ENCODE measurements around the gene ALX3. TPM values are rescaled to one million over a fixed set of nuclear protein-coding genes. Genes with fewer than 3 reads are reported as not detected.

Gene ALX3
- total RNA-seq, 1 donor from 2014 or later, result not detected

GRCh38 chr1:110070282-110070669, 196 bp downstream of the ALX3 start:
- TF ChIP-seq CTCF (conservative IDR thresholded peaks at IDR 0.05; ENCODE audit: low read depth, low read length), result no peak

GRCh38 chr1:110069404-110070281, 829 bp downstream of the ALX3 start:
- no peak for DNase-seq (ENCODE audit: low read depth)
- H3K4me3 ChIP-seq (ENCODE audit: low read depth, low read length), result no peak overlapping the region
- TF ChIP-seq CTCF (conservative IDR thresholded peaks at IDR 0.05; ENCODE audit: low read depth, low read length), result no peak

More at GRCh38 chr1:110070282-110070669, 196 bp downstream of the ALX3 start:
- no peak for DNase-seq (ENCODE audit: low read depth)
- H3K4me3 ChIP-seq (ENCODE audit: low read depth, low read length), result no peak overlapping the region

GRCh38 chr1:110068646-110069403, 1.6 kb downstream of the ALX3 start:
- DNase-seq (ENCODE audit: low read depth), result no peak
- no peak overlapping the region for H3K4me3 ChIP-seq (ENCODE audit: low read depth, low read length)
- no peak for TF ChIP-seq CTCF (conservative IDR thresholded peaks at IDR 0.05; ENCODE audit: low read depth, low read length)

- H3K4me3 ChIP-seq (ENCODE audit: low read depth, low read length), result no peak overlapping the region
Measured at GRCh38 chr1:110067893-110068645, 2.4 kb downstream of the ALX3 start.

GRCh38 chr1:110067479-110067892, 3.0 kb downstream of the ALX3 start:
- DNase-seq (ENCODE audit: low read depth), result no peak

More at GRCh38 chr1:110067893-110068645, 2.4 kb downstream of the ALX3 start:
- TF ChIP-seq CTCF (conservative IDR thresholded peaks at IDR 0.05; ENCODE audit: low read depth, low read length), result no peak
- no peak for DNase-seq (ENCODE audit: low read depth)

More at GRCh38 chr1:110067479-110067892, 3.0 kb downstream of the ALX3 start:
- no peak overlapping the region for H3K4me3 ChIP-seq (ENCODE audit: low read depth, low read length)
- TF ChIP-seq CTCF (conservative IDR thresholded peaks at IDR 0.05; ENCODE audit: low read depth, low read length), result no peak
